GM23248 (cell line): ENCODE data around the gene ELMO1. TPM values are rescaled to one million over a fixed set of nuclear protein-coding genes. Genes with fewer than 3 reads are reported as not detected.

Experiments used
- DNase-seq: peaks from one replicate; pipeline ENCODE4 v3.0.0-alpha.2; 2015
- H2AFZ ChIP-seq: fragments of 200-600 bp; sonication (generic); 2 replicates; pipeline ENCODE4 v1.6.1; 2016; ENCODE audit warnings: antibody characterized with exemption
- H3F3A ChIP-seq: fragments of 200-600 bp; sonication (generic); 2 replicates; pipeline ENCODE4 v1.6.1; 2016; ENCODE audit warnings: mild to moderate bottlenecking, antibody characterized with exemption, mixed run types; ENCODE audit not compliant: insufficient read depth
- H3K27ac ChIP-seq: fragments of 200-600 bp; sonication (generic); 2 replicates; pipeline ENCODE4 v1.5.1; 2016; ENCODE audit warnings: mild to moderate bottlenecking
- H3K27me3 ChIP-seq: fragments of 200-600 bp; sonication (generic); replicated peaks from 2 replicates; pipeline ENCODE4 v1.6.1; 2016; ENCODE audit warnings: mild to moderate bottlenecking; ENCODE audit not compliant: insufficient read depth
- H3K36me3 ChIP-seq: fragments of 200-600 bp; sonication (generic); 2 replicates; pipeline ENCODE4 v1.6.1; 2016; ENCODE audit warnings: low read depth, mild to moderate bottlenecking
- H3K4me1 ChIP-seq: fragments of 200-600 bp; sonication (generic); 2 replicates; pipeline ENCODE4 v1.6.1; 2016; ENCODE audit warnings: mild to moderate bottlenecking; ENCODE audit not compliant: insufficient read depth
- H3K4me2 ChIP-seq: fragments of 200-600 bp; sonication (generic); one replicate; pipeline ENCODE4 v1.6.1; 2016; ENCODE audit warnings: mild to moderate bottlenecking; ENCODE audit not compliant: unreplicated experiment
- H3K4me3 ChIP-seq: fragments of 200-600 bp; sonication (generic); 2 replicates; pipeline ENCODE4 v1.5.1; 2016; ENCODE audit warnings: mild to moderate bottlenecking
- H3K79me2 ChIP-seq: fragments of 200-600 bp; sonication (generic); 2 replicates; pipeline ENCODE4 v1.6.1; 2016; ENCODE audit warnings: mild to moderate bottlenecking; ENCODE audit not compliant: insufficient read depth
- H3K9ac ChIP-seq: fragments of 200-600 bp; sonication (generic); 2 replicates; pipeline ENCODE4 v1.6.1; 2016; ENCODE audit warnings: mild to moderate bottlenecking
- H3K9me2 ChIP-seq: fragments of 200-600 bp; sonication (generic); 2 replicates; pipeline ENCODE4 v1.6.1; 2016; ENCODE audit warnings: mixed run types, mild to moderate bottlenecking, moderate library complexity; ENCODE audit not compliant: insufficient read depth
- H3K9me3 ChIP-seq: fragments of 200-600 bp; sonication (generic); one replicate; pipeline ENCODE4 v1.6.1; 2017; ENCODE audit warnings: low read depth
- H4K20me1 ChIP-seq: fragments of 200-600 bp; sonication (generic); 2 replicates; pipeline ENCODE4 v1.6.0; 2016; ENCODE audit not compliant: insufficient read depth
- EZH2 ChIP-seq: fragments of 200-600 bp; sonication (generic); IDR thresholded peaks from 2 replicates; pipeline ENCODE4 v1.6.1; 2018; ENCODE audit warnings: antibody characterized with exemption, mild to moderate bottlenecking; ENCODE audit not compliant: insufficient read depth, poor library complexity, severe bottlenecking
- EZH2phosphoT487 ChIP-seq: fragments of 200-600 bp; sonication (generic); IDR thresholded peaks from 2 replicates; pipeline ENCODE4 v1.6.1; 2018; ENCODE audit warnings: antibody characterized with exemption, moderate library complexity, mild to moderate bottlenecking, low read depth; ENCODE audit not compliant: insufficient read depth
- WGBS, 2 experiments: methylation state at CpG; one replicate each; pipeline ENCODE4 v1.1.6; 2015 to 2017; ENCODE audit warnings: low lambda C conversion rate in 2 of 2, low coverage in 1 of 2; ENCODE audit errors: missing lambda C conversion rate in 2 of 2; 5-methylcytosine and 5-hydroxymethylcytosine counted together
- in situ Hi-C: fragments of 300-500 bp; cut with MboI; formaldehyde crosslinking; loops from 2 replicates; pipeline ENCODE4 v1.15.0; 2020
- polyA plus RNA-seq: library from polyadenylated mRNA; unstranded; fragments of >200 nt; fragmentation: Nextera tagmentation; extraction: Ambion mirVana; gene quantifications from 2 replicates; pipeline ENCODE4 v1.2.1, GENCODE V29; 2016
- total RNA-seq: library from RNA; depleted of rRNA; stranded (reverse); fragments of >200 nt; shearing (Covaris generic); gene quantifications from 2 replicates; pipeline ENCODE4 v1.2.3, GENCODE V29; 2014

The ELMO1 gene
- total and polyA plus RNA-seq, 2 experiments from 2014 or later, result not detected

GRCh38 chr7:36898186-36898585 is 550.5 kb downstream of the ELMO1 start:
- WGBS, 2 experiments, result 13 to 16% methylated on average over 5 of the region's 5 CpGs
- no peaks in the 10 kb centered on the region for H3K9me2 ChIP-seq
- H3K9me3 ChIP-seq, result no peaks in the 10 kb centered on the region
- H4K20me1 ChIP-seq, result no peaks in the 10 kb centered on the region
- H3F3A ChIP-seq, result no peaks in the 10 kb centered on the region
- H3K27ac ChIP-seq, result no peak overlapping the region
- H3K4me2 ChIP-seq, result no peak overlapping the region
- no peak for DNase-seq
- H3K4me3 ChIP-seq, result no peak overlapping the region
- in situ Hi-C loops, result no loop called here
- H3K36me3 ChIP-seq, result no peaks in the 10 kb centered on the region
- TF ChIP-seq EZH2 (no peak), EZH2phosphoT487 (no peak)
- no peak overlapping the region for H2AFZ ChIP-seq
- no peaks in the 10 kb centered on the region for H3K27me3 ChIP-seq
- no peak overlapping the region for H3K9ac ChIP-seq
- H3K4me1 ChIP-seq, result no peaks in the 10 kb centered on the region
- H3K79me2 ChIP-seq, result no peaks in the 10 kb centered on the region

GRCh38 chr7:36896956-36897590 is 551.6 kb downstream of the ELMO1 start:
- H3K79me2 ChIP-seq, result no peaks in the 10 kb centered on the region
- WGBS, 2 experiments, result 16 to 33% methylated on average over 3 to 4 of the region's 4 CpGs
- no peak overlapping the region for H2AFZ ChIP-seq
- no peak overlapping the region for H3K27ac ChIP-seq
- DNase-seq, result no peak
- H3K36me3 ChIP-seq, result no peaks in the 10 kb centered on the region
- in situ Hi-C loops, result no loop called here
- no peaks in the 10 kb centered on the region for H3K9me2 ChIP-seq
- H3K9me3 ChIP-seq, result no peaks in the 10 kb centered on the region
- H3K4me2 ChIP-seq, result no peak overlapping the region
- H3F3A ChIP-seq, result no peaks in the 10 kb centered on the region
- no peaks in the 10 kb centered on the region for H3K4me1 ChIP-seq
- TF ChIP-seq EZH2 (no peak), EZH2phosphoT487 (no peak)
- no peak overlapping the region for H3K4me3 ChIP-seq
- no peaks in the 10 kb centered on the region for H4K20me1 ChIP-seq
- no peak overlapping the region for H3K9ac ChIP-seq
- no peaks in the 10 kb centered on the region for H3K27me3 ChIP-seq

- no peak overlapping the region for H3K9ac ChIP-seq
- WGBS, 2 experiments, result 43 to 46% methylated on average over 1 of the region's 1 CpG
- in situ Hi-C loops, result no loop called here
- TF ChIP-seq EZH2, result no peak
- no peak for TF ChIP-seq EZH2phosphoT487
- no peaks in the 10 kb centered on the region for H3K9me2 ChIP-seq
- H2AFZ ChIP-seq, result no peak overlapping the region
- H4K20me1 ChIP-seq, result no peaks in the 10 kb centered on the region
- no peak overlapping the region for H3K27ac ChIP-seq
- no peaks in the 10 kb centered on the region for H3K79me2 ChIP-seq
- no peaks in the 10 kb centered on the region for H3K36me3 ChIP-seq
- no peaks in the 10 kb centered on the region for H3K27me3 ChIP-seq
- H3F3A ChIP-seq, result no peaks in the 10 kb centered on the region
- no peak overlapping the region for H3K4me2 ChIP-seq
- no peak overlapping the region for H3K4me3 ChIP-seq
- no peak for DNase-seq
- no peaks in the 10 kb centered on the region for H3K4me1 ChIP-seq
- H3K9me3 ChIP-seq, result no peaks in the 10 kb centered on the region
These were observed 552.2 kb downstream of the ELMO1 start for GRCh38 chr7:36896418-36896817.

GRCh38 chr7:36895192-36895591 is 553.5 kb downstream of the ELMO1 start:
- Histone ChIP-seq H3F3A (no peaks in the 10 kb centered on the region), H3K9me2 (no peaks in the 10 kb centered on the region), H3K4me3 (no peak overlapping the region), H3K4me1 (no peaks in the 10 kb centered on the region), H3K9me3 (no peaks in the 10 kb centered on the region), H3K79me2 (no peaks in the 10 kb centered on the region), H3K27me3 (no peaks in the 10 kb centered on the region), H2AFZ (no peak overlapping the region), H3K4me2 (no peak overlapping the region), H4K20me1 (no peaks in the 10 kb centered on the region), H3K27ac (no peak overlapping the region), H3K9ac (no peak overlapping the region), H3K36me3 (no peaks in the 10 kb centered on the region)
- TF ChIP-seq EZH2, result no peak
- no peak for TF ChIP-seq EZH2phosphoT487
- WGBS, 2 experiments, result 41 to 48% methylated on average over 4 of the region's 4 CpGs
- no peak for DNase-seq
- in situ Hi-C loops, result no loop called here

- H2AFZ ChIP-seq, result no peak overlapping the region
- H3K4me1 ChIP-seq, result no peaks in the 10 kb centered on the region
- H4K20me1 ChIP-seq, result no peaks in the 10 kb centered on the region
- H3K9me2 ChIP-seq, result no peaks in the 10 kb centered on the region
- no peaks in the 10 kb centered on the region for H3K36me3 ChIP-seq
- in situ Hi-C loops, result no loop called here
- H3K79me2 ChIP-seq, result no peaks in the 10 kb centered on the region
- no peak for DNase-seq
- H3F3A ChIP-seq, result no peaks in the 10 kb centered on the region
- 59 to 62% methylated on average over 1 of the region's 1 CpG for WGBS, 2 experiments
- H3K9ac ChIP-seq, result no peak overlapping the region
- H3K4me3 ChIP-seq, result no peak overlapping the region
- TF ChIP-seq EZH2phosphoT487 (no peak), EZH2 (no peak)
- H3K27me3 ChIP-seq, result no peaks in the 10 kb centered on the region
- H3K27ac ChIP-seq, result no peak overlapping the region
- no peak overlapping the region for H3K4me2 ChIP-seq
- no peaks in the 10 kb centered on the region for H3K9me3 ChIP-seq
These were observed 554.5 kb downstream of the ELMO1 start for GRCh38 chr7:36894190-36894589.
